Activated CD8-positive, alpha-beta T cell treated with anti-CD3 and anti-CD28 coated beads for 36 hours (primary cell): ENCODE data around the gene ARHGDIA. TPM values are rescaled to one million over a fixed set of nuclear protein-coding genes. Genes with fewer than 3 reads are reported as not detected.

Source experiments
- ATAC-seq: fragments of 200-7000 bp; cut with Tn5 transposase; one replicate; pipeline ENCODE4 v1.10.0; 2021; ENCODE audit warnings: mild to moderate bottlenecking, moderate library complexity
- CTCF ChIA-PET: fragments of 350-600 bp; sonication (Branson Sonifier 250); formaldehyde crosslinking; loops from one replicate; lab custom pipeline; 2021; ENCODE audit warnings: antibody characterized with exemption; lab: Charles Lee
- POLR2A ChIA-PET: fragments of 350-600 bp; sonication (Branson Sonifier 250); formaldehyde crosslinking; loops from one replicate; lab custom pipeline; 2021; ENCODE audit warnings: antibody characterized with exemption; lab: Charles Lee
- DNase-seq: peaks from one replicate; pipeline ENCODE4 v3.0.0-alpha.2; 2020
- H3K27ac Mint-ChIP-seq: one replicate; pipeline ENCODE4 v1.8.0; 2021; ENCODE audit warnings: mild to moderate bottlenecking, mixed read lengths
- H3K27me3 Mint-ChIP-seq: one replicate; pipeline ENCODE4 v1.8.0; 2021; ENCODE audit warnings: mixed read lengths
- H3K36me3 Mint-ChIP-seq: one replicate; pipeline ENCODE4 v1.8.0; 2021; ENCODE audit warnings: low read depth, mixed read lengths
- H3K4me1 Mint-ChIP-seq: one replicate; pipeline ENCODE4 v1.8.0; 2021; ENCODE audit warnings: low read depth, mixed read lengths
- H3K4me3 Mint-ChIP-seq: one replicate; pipeline ENCODE4 v1.8.0; 2021; ENCODE audit warnings: mild to moderate bottlenecking, moderate library complexity, mixed read lengths
- H3K9me3 Mint-ChIP-seq: one replicate; pipeline ENCODE4 v1.8.0; 2021; ENCODE audit warnings: mixed read lengths
- intact Hi-C: fragments of 100-400 bp; cut with micrococcal nuclease; formaldehyde crosslinking; loops from one replicate; pipeline ENCODE4 v1.10.0; 2022
- total RNA-seq, 2 experiments: library from RNA; stranded (reverse); gene quantifications; one replicate each; pipeline ENCODE4 v1.2.3, GENCODE V29; 2021
- TF ChIP-seq, protein P1 (sequence below): fragments of 200-600 bp; IDR thresholded peaks from one replicate; pipeline ENCODE4 v1.8.0; 2022; ENCODE audit warnings: antibody characterized with exemption, mild to moderate bottlenecking

Gene ARHGDIA
- total RNA-seq, 2 experiments from 2014 or later = 450 to 470 TPM

DNA sequence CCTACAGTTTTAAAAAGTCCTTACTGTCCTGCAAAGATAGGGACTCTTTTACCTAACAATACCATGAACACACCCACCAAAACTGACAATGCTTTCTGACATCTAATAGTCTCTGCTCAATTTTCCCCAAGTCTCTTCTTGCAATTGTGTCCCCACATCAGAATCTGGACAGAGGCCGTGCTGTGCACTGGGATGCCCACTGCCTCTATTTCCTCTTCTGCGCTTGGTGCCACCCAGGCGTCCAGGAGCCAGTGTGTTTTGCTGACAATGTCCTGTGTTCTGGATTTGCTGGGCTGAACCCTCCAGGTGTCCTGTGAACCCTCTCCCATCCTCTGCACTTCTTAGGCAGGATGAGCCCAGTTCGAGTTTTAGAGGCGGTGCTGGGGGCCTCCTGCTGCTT, 6.4 kb upstream of the ARHGDIA start:
- ChIA-PET POLR2A (interaction anchor here (1.2 to 1.8 kb wide), 2 partner anchors 9 to 14 kb away, joined by 4 to 10 read pairs; partner anchors contain the start of genes ALYREF and ANAPC11), CTCF (no interaction called here)
- DNase-seq (no peak), ATAC-seq (no peak)
- peaks cover 24% of the 10 kb centered on the region for H3K4me1 Mint-ChIP-seq
- H3K27me3 Mint-ChIP-seq = no peaks in the 10 kb centered on the region
- H3K27ac Mint-ChIP-seq = no peak overlapping the region
- TF ChIP-seq, protein P1, sequence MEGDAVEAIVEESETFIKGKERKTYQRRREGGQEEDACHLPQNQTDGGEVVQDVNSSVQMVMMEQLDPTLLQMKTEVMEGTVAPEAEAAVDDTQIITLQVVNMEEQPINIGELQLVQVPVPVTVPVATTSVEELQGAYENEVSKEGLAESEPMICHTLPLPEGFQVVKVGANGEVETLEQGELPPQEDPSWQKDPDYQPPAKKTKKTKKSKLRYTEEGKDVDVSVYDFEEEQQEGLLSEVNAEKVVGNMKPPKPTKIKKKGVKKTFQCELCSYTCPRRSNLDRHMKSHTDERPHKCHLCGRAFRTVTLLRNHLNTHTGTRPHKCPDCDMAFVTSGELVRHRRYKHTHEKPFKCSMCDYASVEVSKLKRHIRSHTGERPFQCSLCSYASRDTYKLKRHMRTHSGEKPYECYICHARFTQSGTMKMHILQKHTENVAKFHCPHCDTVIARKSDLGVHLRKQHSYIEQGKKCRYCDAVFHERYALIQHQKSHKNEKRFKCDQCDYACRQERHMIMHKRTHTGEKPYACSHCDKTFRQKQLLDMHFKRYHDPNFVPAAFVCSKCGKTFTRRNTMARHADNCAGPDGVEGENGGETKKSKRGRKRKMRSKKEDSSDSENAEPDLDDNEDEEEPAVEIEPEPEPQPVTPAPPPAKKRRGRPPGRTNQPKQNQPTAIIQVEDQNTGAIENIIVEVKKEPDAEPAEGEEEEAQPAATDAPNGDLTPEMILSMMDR = no peak
- no peaks in the 10 kb centered on the region for H3K9me3 Mint-ChIP-seq
- H3K4me3 Mint-ChIP-seq = no peak overlapping the region
- H3K36me3 Mint-ChIP-seq = peaks cover 45% of the 10 kb centered on the region
- intact Hi-C loops = no loop called here

DNA sequence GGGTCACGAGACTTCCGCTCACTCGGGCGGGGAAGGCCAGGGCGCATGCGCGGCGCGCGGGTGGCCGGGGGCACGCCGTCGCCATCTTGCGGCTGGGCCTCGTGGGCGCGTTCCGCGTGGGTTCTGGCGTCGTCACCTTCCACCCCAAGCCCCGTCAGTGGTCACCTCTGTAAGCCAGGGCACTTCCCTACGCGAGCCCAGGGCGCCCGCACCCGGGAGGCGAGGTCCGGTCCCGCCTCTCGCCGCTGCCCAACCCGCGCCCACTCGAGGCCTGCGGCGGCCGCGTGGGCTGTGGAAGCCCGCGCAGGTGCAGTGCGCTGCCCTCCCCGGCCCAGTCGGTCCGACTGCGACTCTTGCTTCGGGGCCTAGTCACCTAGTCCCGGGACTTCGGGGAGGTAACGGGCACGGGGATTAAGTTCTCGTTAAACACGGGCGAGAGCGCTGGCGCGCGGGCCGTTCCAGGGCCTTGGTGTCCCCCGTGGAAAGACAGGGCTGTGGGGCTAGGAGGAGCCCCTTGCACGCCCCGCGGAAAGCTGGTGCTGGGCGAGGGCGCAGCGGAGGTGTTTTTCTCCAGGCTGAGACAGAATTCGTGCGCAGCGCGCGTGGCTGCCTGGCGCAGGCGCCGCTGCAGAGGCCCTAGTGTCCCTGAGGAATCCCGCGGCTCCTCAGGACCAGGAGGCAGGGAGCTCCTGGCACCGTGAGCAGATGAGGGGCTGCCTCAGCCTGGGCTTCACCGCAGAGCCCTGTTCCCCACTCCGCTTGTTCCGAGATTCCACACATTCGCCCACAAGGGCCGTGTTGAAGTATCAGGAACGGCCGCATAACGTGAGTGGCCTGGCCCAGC, 472 bp upstream of the ARHGDIA start:
- POLR2A ChIA-PET = interaction anchor here (0.6 to 7.3 kb wide), 25 partner anchors 9 to 206 kb away, joined by 3 to 73 read pairs (median 5); partner anchors contain the start of genes ALYREF, ANAPC11, DUS1L and MAFG
- H3K27me3 Mint-ChIP-seq = no peaks in the 10 kb centered on the region
- peak overlapping the region; percentile 84 for H3K4me3 Mint-ChIP-seq
- H3K36me3 Mint-ChIP-seq = peaks cover 26% of the 10 kb centered on the region
- intact Hi-C loops = no loop called here
- no peaks in the 10 kb centered on the region for H3K9me3 Mint-ChIP-seq
- H3K4me1 Mint-ChIP-seq = peaks cover 36% of the 10 kb centered on the region
- DNase-seq (peak; percentile 96), ATAC-seq (no peak)
- TF ChIP-seq, protein P1 = no peak
- peak overlapping the region; percentile 94 for H3K27ac Mint-ChIP-seq
- CTCF ChIA-PET = interaction anchor here (1.0 to 1.4 kb wide), 2 partner anchors 46 to 133 kb away, joined by 3 to 4 read pairs; no protein-coding TSS in a partner anchor

DNA sequence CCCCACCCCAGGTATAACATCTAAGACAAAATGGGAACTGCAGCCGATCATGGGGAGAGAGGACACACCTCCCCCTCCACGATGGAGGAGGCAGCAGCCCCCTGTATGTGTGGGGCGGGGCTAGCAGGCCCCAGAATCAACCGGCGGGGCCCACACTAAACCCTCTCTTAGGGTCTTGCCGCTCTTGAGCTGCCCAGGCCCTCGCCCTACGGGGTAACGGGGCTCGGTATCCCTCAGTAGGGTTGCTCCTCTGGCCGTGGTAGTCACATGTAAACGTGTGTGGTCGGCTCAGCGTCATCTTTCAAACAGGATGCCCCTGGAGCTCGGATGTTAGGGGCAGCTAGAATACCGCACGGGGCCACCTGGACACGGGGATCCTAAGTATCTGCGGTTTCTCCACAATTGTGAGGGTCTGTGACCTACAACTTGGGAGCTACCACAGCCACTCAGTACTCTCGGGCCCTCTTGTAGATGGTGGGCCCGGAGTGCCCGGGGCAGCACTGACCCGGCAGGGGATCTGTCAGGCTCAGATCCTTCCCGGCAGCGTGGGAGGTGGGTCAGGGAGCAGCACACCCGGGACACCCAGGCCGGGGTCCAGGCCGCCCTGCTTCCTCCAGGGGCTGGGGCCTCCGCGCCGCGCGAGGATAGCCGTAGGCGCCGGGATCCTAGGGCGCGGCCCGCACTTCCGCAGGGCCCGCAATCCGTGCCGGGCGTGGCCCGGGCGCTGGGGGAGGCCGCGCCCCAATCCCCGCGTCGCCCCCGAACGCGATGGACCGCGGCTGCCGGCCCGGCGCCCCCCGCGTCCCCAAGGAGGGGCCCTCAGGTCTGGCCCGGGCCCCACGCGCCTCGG, 781 bp downstream of the ARHGDIA start:
- peaks cover 31% of the 10 kb centered on the region for H3K36me3 Mint-ChIP-seq
- H3K27me3 Mint-ChIP-seq = no peaks in the 10 kb centered on the region
- peak overlapping the region; percentile 88 for H3K4me3 Mint-ChIP-seq
- ChIA-PET CTCF (interaction anchor here (0.8 to 2.2 kb wide), 15 partner anchors 9 to 235 kb away, joined by 3 to 13 read pairs (median 4); partner anchors contain the start of genes CENPX, LRRC45 and PPP1R27), POLR2A (interaction anchor here (0.6 to 7.3 kb wide), 24 partner anchors 10 to 336 kb away, joined by 3 to 73 read pairs (median 5); partner anchors contain the start of genes ALYREF, ANAPC11, CCDC137 and DCXR)
- H3K4me1 Mint-ChIP-seq = peaks cover 41% of the 10 kb centered on the region
- peak overlapping the region; percentile 92 for H3K27ac Mint-ChIP-seq
- no peaks in the 10 kb centered on the region for H3K9me3 Mint-ChIP-seq
- DNase-seq (peak; percentile 74), ATAC-seq (peak; percentile 27)
- intact Hi-C loops = no loop called here
- TF ChIP-seq, protein P1 = no peak

DNA sequence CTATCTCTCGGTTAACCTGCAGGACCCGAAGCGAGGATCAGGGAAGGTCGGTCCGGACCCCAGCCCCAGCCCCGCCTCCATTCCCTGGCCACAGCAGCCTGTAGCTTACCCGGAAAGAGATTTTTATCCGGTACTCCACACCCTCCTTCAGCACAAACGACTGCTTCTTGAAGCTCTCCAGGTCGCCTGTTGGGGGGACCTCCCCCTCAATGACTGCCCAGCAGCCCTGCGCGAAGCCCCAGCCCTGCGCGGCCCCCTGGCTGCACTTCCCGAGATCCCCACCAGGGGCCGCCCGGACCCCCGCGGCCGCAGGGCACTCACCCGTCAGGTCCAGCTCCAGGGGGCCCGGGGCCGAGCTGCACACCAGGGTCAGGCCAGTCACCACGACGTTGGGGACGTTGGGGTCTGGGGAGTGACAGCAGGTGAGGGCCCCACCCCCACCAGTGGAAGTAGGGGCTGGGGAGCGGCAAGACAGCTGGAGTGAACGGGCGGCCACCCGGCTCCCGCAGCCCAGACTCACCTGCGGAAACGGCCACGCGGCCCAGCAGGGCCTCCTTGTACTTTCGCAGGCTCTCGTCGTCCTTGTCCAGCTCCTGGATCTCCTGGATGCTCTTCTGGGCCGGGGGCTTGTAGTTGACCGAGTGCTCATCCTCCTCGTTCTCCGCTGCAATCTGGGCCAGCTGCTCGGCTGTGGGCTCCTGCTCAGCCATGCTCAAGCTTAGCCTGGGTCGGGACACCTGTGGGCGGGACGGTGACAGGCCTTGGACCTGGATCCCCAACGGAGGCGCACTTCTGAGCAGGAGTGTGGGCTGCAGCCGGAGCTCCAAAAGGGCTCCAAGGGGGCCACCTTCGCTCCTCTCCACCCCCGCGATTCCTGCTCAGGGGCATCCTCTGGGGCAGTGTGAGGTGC, 1.7 kb downstream of the ARHGDIA start:
- DNase-seq (peak; percentile 59), ATAC-seq (peak; percentile 19)
- H3K4me1 Mint-ChIP-seq = peaks cover 40% of the 10 kb centered on the region
- H3K9me3 Mint-ChIP-seq = no peaks in the 10 kb centered on the region
- TF ChIP-seq, protein P1 = peak; percentile 100
- H3K36me3 Mint-ChIP-seq = peaks cover 34% of the 10 kb centered on the region
- H3K4me3 Mint-ChIP-seq = peak overlapping the region; percentile 88
- intact Hi-C loops = no loop called here
- peak overlapping the region; percentile 92 for H3K27ac Mint-ChIP-seq
- POLR2A ChIA-PET = interaction anchor here (0.7 to 7.3 kb wide), 19 partner anchors 9 to 336 kb away, joined by 3 to 73 read pairs (median 5); partner anchors contain the start of genes ALYREF, ANAPC11, CCDC137 and DCXR
- no peaks in the 10 kb centered on the region for H3K27me3 Mint-ChIP-seq
- CTCF ChIA-PET = interaction anchor here (0.8 to 2.2 kb wide), 17 partner anchors 8 to 235 kb away, joined by 3 to 13 read pairs (median 4); partner anchors contain the start of genes ARL16, CENPX, HGS and LRRC45
